HEK293 (cell line): ENCODE measurements around the gene LAMA5.
"Not testable (repeated sequence)": the region's sequence is repeated elsewhere in the genome, so short reads cannot be mapped to it uniquely, and the experiment has no call there.

Experiments
- CTCF ChIA-PET: fragments of 350-600 bp; formaldehyde crosslinking; extraction: SDS; loops from one replicate; lab custom pipeline; 2021; ENCODE audit warnings: antibody characterized with exemption; lab: Yijun Ruan, JAX
- POLR2A ChIA-PET: fragments of 300-600 bp; formaldehyde crosslinking; extraction: SDS; loops from one replicate; lab custom pipeline; 2020; ENCODE audit warnings: antibody characterized with exemption, inconsistent platforms; lab: Yijun Ruan, JAX
- H3K27ac ChIP-seq: fragments of 200-500 bp; sonication (Bioruptor generic); 2 replicates; pipeline ENCODE4 v1.5.1; 2014; ENCODE audit warnings: low read depth, low read length, control low read depth, inconsistent platforms; ENCODE audit errors: extremely low read depth
- H3K36me3 ChIP-seq, 2 experiments: fragments of 200-500 bp in 1 of 2; sonication (Bioruptor generic) in 1 of 2; 1 replicate in 1 of 2; 2 replicates in 1 of 2; pipeline ENCODE4 v1.5.1; 2014 to 2017; ENCODE audit warnings: inconsistent platforms in 2 of 2, low read length in 2 of 2; ENCODE audit not compliant: control insufficient read depth in 2 of 2, insufficient read depth in 1 of 2
- H3K4me1 ChIP-seq: fragments of 200-500 bp; sonication (Bioruptor generic); 2 replicates; pipeline ENCODE4 v1.5.1; 2014; ENCODE audit warnings: mild to moderate bottlenecking, low read length, inconsistent platforms; ENCODE audit not compliant: control insufficient read depth, insufficient read depth
- H3K4me3 ChIP-seq: 2 replicates; pipeline ENCODE4 v1.5.1; 2011; ENCODE audit warnings: low read depth, mild to moderate bottlenecking, control low read depth, low read length, moderate library complexity
- H3K9me3 ChIP-seq: fragments of 200-500 bp; sonication (Bioruptor generic); 2 replicates; pipeline ENCODE4 v1.5.1; 2014; ENCODE audit warnings: low read depth, low read length, inconsistent platforms; ENCODE audit not compliant: control insufficient read depth, insufficient read depth
- CTCF ChIP-seq: fragments of 450-650 bp; formaldehyde crosslinking; IDR thresholded peaks from 2 replicates; pipeline ENCODE4 v1.5.1; 2016; ENCODE audit warnings: missing biosample characterization, missing genetic modification characterization
- GLIS1 ChIP-seq: fragments of 450-650 bp; formaldehyde crosslinking; IDR thresholded peaks from 2 replicates; pipeline ENCODE4 v1.5.1; 2016; ENCODE audit warnings: missing biosample characterization, missing genetic modification characterization
- HOXD13 ChIP-seq: sonication (generic); formaldehyde crosslinking; IDR thresholded peaks from 2 replicates; pipeline ENCODE4 v1.8.0; 2022; ENCODE audit warnings: missing genetic modification reagents, borderline replicate concordance
- ZBTB17 ChIP-seq: fragments of 450-650 bp; formaldehyde crosslinking; IDR thresholded peaks from 2 replicates; pipeline ENCODE4 v1.5.1; 2016; ENCODE audit warnings: missing biosample characterization, missing genetic modification characterization
- ZBTB48 ChIP-seq: fragments of 450-650 bp; formaldehyde crosslinking; IDR thresholded peaks from 2 replicates; pipeline ENCODE4 v1.5.1; 2016; ENCODE audit warnings: missing biosample characterization, missing genetic modification characterization
- ZIC2 ChIP-seq: fragments of 450-650 bp; formaldehyde crosslinking; IDR thresholded peaks from 2 replicates; pipeline ENCODE4 v1.5.1; 2016; ENCODE audit warnings: missing biosample characterization, missing genetic modification characterization
- ZNF140 ChIP-seq: fragments of 450-650 bp; formaldehyde crosslinking; IDR thresholded peaks from 2 replicates; pipeline ENCODE4 v1.5.1; 2016; ENCODE audit warnings: missing biosample characterization, missing genetic modification characterization
- ZNF449 ChIP-seq: fragments of 450-650 bp; formaldehyde crosslinking; IDR thresholded peaks from 2 replicates; pipeline ENCODE4 v1.5.1; 2017; ENCODE audit warnings: missing biosample characterization, mild to moderate bottlenecking, missing genetic modification characterization, moderate library complexity
- ZSCAN16 ChIP-seq: fragments of 450-650 bp; formaldehyde crosslinking; IDR thresholded peaks from 2 replicates; pipeline ENCODE4 v1.5.1; 2016; ENCODE audit warnings: missing biosample characterization, missing genetic modification characterization
- TF ChIP-seq, protein P1 (sequence below): fragments of 450-650 bp; IDR thresholded peaks from 2 replicates; pipeline ENCODE4 v1.5.1; 2018; ENCODE audit warnings: missing biosample characterization, missing genetic modification characterization

Gene LAMA5

DNA sequence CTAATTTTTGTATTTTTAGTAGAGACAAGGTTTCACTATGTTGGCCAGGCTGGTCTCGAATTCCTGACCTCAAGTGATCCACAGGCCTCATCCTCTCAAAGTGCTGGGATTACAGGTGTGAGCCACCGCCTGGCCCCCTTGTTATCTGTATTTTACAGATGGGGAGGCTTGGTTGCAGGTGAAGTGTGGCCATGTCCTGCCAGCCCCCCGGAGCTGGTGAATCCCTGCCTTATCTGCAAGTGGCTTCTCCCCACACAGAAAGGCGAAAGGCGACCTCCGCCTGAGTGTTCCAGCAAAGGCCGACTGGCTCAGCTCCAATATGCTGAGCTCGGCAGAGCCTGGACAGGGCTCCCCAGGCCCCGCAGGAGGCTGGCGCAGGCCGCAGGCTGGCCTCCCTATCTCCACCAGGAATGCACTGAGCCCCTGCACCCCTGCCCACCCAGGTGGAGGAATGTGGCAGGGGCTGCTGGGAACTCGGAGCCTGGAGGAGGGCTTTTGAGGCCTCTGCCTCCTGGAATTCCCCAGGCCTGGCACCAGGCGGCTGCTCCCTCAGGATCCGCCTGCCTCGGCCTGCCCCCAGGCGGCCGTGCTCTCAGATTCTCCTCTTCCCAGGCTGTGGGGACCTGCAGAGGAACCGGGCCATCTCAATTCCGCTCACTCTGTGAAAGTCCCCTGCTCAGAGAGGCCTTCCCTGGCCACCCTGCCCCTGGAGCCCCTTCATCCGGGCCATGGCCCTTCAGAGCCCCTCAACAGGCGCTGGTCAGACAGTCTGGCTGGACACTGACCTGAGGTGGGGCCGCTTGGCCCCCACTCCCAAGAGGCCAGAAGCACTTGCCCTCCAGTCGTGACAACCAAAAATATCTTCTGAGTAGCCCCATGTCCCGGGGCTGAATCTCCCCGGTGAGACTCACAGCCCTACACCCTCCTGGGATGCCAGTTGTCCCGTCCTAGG, 9.3 kb upstream of the LAMA5 start:
- CTCF ChIA-PET = interaction anchor here (0.6 to 0.9 kb wide), 2 partner anchors 9 to 11 kb away, joined by 3 read pairs; partner anchors contain the start of gene LAMA5
- peak; percentile 42; the same call in 1 of the 2 replicates for TF ChIP-seq ZIC2
- peak; percentile 43; the same call in 1 of the 2 replicates for TF ChIP-seq ZNF140 (tag by site-specific recombination)
- peak; percentile 71 for TF ChIP-seq GLIS1 (tag by site-specific recombination)
- TF ChIP-seq ZBTB17 (tag by site-specific recombination) = 0 out of 2 replicates have a peak, but pooled peaks have one; percentile 16
- TF ChIP-seq ZSCAN16 (tag by site-specific recombination) = no peak
- TF ChIP-seq ZNF449 (tag by site-specific recombination) = peak; percentile 16; the same call in 1 of the 2 replicates
- TF ChIP-seq HOXD13 (CRISPR knock-in tag) = no peak
- TF ChIP-seq CTCF (tag by site-specific recombination) = peak; percentile 74
- H3K9me3 ChIP-seq = no peaks in the 10 kb centered on the region
- POLR2A ChIA-PET = interaction anchor here (0.6 to 0.8 kb wide), 2 partner anchors 70 to 492 kb away, joined by 3 to 5 read pairs; no protein-coding TSS in a partner anchor
- no peak overlapping the region for H3K27ac ChIP-seq
- no peaks in the 10 kb centered on the region; the same call in 1 of the 2 replicates for H3K4me1 ChIP-seq
- H3K36me3 ChIP-seq = no peaks in the 10 kb centered on the region
- H3K4me3 ChIP-seq = no peak overlapping the region

- ChIA-PET CTCF (interaction anchor here (0.7 kb wide), 1 partner anchor 8 kb away, joined by 5 read pairs; no protein-coding TSS in a partner anchor), POLR2A (interaction anchor here (0.7 to 1.5 kb wide), 2 partner anchors 13 to 169 kb away, joined by 3 to 5 read pairs; partner anchors contain the start of gene RPS21)
- Histone ChIP-seq H3K36me3 (no peaks in the 10 kb centered on the region), H3K4me1 (peaks cover 12% of the 10 kb centered on the region), H3K4me3 (no peak overlapping the region), H3K27ac (no peak overlapping the region), H3K9me3 (no peaks in the 10 kb centered on the region)
- TF ChIP-seq ZIC2 (0 out of 2 replicates have a peak, but pooled peaks have one; percentile 14), ZNF449 (tag by site-specific recombination) (0 out of 2 replicates have a peak, but pooled peaks have one; percentile 56), CTCF (tag by site-specific recombination) (peak; percentile 32; the same call in 1 of the 2 replicates), ZBTB48 (tag by site-specific recombination) (peak; percentile 78)
- TF ChIP-seq, protein P1, sequence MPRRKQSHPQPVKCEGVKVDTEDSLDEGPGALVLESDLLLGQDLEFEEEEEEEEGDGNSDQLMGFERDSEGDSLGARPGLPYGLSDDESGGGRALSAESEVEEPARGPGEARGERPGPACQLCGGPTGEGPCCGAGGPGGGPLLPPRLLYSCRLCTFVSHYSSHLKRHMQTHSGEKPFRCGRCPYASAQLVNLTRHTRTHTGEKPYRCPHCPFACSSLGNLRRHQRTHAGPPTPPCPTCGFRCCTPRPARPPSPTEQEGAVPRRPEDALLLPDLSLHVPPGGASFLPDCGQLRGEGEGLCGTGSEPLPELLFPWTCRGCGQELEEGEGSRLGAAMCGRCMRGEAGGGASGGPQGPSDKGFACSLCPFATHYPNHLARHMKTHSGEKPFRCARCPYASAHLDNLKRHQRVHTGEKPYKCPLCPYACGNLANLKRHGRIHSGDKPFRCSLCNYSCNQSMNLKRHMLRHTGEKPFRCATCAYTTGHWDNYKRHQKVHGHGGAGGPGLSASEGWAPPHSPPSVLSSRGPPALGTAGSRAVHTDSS (tag by site-specific recombination) = no peak
Measured at GRCh38 chr20:62374331-62375152, 7.4 kb upstream of the LAMA5 start.

GRCh38 chr20:62373631-62374179, 6.6 kb upstream of the LAMA5 start:
- H3K27ac ChIP-seq, H3K9me3 ChIP-seq, CTCF ChIA-PET, H3K4me3 ChIP-seq, H3K36me3 ChIP-seq: not testable (repeated sequence)
- POLR2A ChIA-PET = interaction anchor here (0.7 to 1.5 kb wide), 2 partner anchors 14 to 168 kb away, joined by 3 to 5 read pairs; partner anchors contain the start of gene RPS21
- H3K4me1 ChIP-seq = peaks cover 16% of the 10 kb centered on the region
